ENCODE results near the gene CHRDL2.

DNA sequence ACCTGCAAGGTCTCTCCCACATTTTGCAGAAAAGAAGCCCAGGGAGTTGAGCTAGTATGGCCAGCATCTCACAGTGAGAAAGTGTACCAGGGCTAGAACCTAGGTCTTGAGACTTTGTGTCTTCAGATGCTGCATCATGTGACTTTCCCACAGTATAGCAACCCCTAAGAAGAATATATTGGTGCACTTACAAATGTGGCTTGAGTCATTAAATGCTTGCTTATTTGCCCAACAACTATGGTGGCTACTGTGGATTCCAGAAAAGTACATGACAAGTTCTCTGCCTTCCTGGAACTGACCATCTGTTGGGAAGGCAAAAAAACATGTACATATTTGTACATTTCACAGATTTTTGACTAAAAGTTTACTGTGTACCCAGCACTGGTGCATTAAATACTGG is 83.8 kb downstream of the CHRDL2 start:
- TF ChIP-seq TOX (CRISPR knock-in tag; IDR thresholded peaks at IDR 0.05; ENCODE audit: borderline replicate concordance) (no peak), ZFP3 (CRISPR knock-in tag; IDR thresholded peaks at IDR 0.05) (no peak), CREB5 (CRISPR knock-in tag; IDR thresholded peaks at IDR 0.05; ENCODE audit: low read depth) (no peak), TCF4 (CRISPR knock-in tag; IDR thresholded peaks at IDR 0.05; ENCODE audit: borderline replicate concordance) (no peak), PPARA (CRISPR knock-in tag; IDR thresholded peaks at IDR 0.05; ENCODE audit: borderline replicate concordance) (no peak), ARNTL (CRISPR knock-in tag; IDR thresholded peaks at IDR 0.05; ENCODE audit: borderline replicate concordance, low read depth) (no peak), ZNF8 (CRISPR knock-in tag; IDR thresholded peaks at IDR 0.05) (no peak)
- TF ChIP-seq, protein P1, sequence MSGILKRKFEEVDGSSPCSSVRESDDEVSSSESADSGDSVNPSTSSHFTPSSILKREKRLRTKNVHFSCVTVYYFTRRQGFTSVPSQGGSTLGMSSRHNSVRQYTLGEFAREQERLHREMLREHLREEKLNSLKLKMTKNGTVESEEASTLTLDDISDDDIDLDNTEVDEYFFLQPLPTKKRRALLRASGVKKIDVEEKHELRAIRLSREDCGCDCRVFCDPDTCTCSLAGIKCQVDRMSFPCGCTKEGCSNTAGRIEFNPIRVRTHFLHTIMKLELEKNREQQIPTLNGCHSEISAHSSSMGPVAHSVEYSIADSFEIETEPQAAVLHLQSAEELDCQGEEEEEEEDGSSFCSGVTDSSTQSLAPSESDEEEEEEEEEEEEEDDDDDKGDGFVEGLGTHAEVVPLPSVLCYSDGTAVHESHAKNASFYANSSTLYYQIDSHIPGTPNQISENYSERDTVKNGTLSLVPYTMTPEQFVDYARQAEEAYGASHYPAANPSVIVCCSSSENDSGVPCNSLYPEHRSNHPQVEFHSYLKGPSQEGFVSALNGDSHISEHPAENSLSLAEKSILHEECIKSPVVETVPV (CRISPR knock-in tag; IDR thresholded peaks at IDR 0.05), result no peak
- TF ChIP-seq, protein P2, sequence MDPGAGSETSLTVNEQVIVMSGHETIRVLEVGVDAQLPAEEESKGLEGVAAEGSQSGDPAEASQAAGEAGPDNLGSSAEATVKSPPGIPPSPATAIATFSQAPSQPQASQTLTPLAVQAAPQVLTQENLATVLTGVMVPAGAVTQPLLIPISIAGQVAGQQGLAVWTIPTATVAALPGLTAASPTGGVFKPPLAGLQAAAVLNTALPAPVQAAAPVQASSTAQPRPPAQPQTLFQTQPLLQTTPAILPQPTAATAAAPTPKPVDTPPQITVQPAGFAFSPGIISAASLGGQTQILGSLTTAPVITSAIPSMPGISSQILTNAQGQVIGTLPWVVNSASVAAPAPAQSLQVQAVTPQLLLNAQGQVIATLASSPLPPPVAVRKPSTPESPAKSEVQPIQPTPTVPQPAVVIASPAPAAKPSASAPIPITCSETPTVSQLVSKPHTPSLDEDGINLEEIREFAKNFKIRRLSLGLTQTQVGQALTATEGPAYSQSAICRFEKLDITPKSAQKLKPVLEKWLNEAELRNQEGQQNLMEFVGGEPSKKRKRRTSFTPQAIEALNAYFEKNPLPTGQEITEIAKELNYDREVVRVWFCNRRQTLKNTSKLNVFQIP (CRISPR knock-in tag; IDR thresholded peaks at IDR 0.05; ENCODE audit: borderline replicate concordance, low read depth), result no peak

All from SK-N-SH treated with all-trans-retinoic acid at 6 μM for 48 hours (cell line).